Nucleus accumbens (tissue), 56 donors: Measurements from ENCODE around the gene EFCAB5.
"Not testable (repeated sequence)": the region's sequence is repeated elsewhere in the genome, so short reads cannot be mapped to it uniquely, and the experiment has no call there.

Source experiments
- DNase-seq, 56 donors: peaks; one replicate each; lab custom pipeline; 2025; lab: John Stamatoyannopoulos, UW

The EFCAB5 gene

DNA sequence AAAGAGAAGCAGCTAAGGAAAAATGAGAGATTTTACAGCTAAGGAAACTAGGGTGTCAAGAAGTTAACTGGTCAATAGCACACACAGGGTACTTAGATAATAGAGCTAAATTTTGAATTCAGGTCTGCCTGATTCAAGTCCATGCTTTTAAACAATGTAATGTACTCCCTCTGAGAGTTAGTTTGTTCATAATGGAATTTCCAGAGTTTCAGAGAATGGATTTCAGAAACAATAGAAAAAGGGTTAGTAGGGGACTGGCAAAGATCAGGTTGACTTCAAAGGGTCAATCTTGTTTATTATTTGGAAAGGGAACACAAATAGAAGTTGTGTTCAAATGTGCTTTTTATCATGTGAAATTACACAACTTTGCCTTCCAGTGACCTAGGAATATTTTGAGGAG lies 193.1 kb downstream of the EFCAB5 start:
- no peak for DNase-seq

DNA sequence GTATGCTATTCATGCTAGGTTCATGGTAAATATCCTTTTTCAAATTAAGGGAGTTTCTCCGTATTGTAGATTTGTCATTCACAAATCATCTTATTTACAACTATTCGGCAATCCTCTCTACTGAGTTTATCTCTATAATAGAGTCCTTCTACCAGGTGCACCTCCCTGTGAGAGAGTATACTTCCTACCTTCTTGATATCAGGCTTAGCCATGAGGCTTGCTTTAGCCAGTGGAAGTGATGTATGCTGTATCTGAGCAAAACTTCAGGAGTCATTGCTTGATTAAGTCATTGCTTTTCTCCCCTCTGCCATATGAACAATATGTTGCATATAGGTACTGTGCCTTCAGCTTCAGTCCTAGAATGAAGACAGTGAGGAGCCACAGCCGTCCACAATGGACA lies 195.7 kb downstream of the EFCAB5 start:
- DNase-seq: no peak

DNA sequence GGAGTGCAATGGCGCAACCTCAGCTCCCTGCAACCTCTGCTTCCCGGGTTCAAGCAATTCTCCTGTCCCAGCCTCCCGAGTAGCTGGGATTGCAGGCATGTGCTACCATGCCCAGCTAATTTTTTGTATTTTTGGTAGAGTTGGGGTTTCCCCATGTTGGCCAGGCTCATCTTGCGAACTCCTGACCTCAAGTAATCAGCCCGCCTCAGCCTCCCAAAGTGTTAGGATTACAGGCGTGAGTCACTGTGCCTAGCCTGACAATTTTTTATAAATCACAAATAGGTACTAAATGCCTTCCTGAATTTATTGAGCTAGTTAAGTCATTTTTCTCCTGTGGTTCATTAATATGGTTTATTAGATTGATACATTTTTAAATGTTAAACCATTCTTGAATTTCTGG lies 206.4 kb downstream of the EFCAB5 start:
- DNase-seq: not testable (repeated sequence)

DNA sequence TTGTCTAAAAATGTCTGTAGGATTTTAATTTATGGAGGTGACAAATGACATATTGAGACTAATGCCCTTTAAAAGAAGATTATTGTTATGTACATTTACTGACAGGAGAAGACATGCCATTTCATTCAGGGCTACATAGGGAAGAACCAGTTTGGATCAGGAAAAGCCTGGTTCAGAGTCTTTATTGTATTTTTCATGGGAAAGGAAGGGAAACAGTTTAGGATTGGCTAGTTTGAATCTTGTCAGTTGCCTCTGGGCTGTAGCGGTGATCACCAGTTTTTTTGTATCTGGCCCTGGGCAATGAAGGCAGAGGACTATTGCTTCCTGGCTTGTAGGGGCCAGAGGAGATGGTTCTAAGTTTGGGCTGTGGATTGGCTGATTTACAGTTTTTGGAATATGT lies 206.9 kb downstream of the EFCAB5 start:
- DNase-seq: no peak

DNA sequence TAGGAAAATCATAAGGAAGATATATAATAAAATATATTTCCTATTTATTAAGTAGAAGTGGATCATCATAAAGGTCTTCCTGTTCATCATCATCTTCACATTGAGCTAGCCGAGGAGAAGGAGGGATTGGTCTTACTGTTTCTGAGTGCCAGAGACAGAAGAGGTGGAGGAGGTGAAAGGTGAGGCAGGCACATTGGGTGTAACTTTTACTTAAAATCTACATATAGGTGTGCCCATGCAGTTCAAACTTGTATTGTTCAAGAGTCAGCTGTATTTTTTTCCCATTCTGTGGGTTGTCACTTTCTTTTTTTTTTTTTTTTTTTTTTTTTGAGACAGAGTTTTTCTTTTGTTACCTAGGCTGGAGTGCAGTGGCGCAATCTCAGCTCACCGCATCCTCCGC lies 210.0 kb downstream of the EFCAB5 start:
- DNase-seq: no peak

DNA sequence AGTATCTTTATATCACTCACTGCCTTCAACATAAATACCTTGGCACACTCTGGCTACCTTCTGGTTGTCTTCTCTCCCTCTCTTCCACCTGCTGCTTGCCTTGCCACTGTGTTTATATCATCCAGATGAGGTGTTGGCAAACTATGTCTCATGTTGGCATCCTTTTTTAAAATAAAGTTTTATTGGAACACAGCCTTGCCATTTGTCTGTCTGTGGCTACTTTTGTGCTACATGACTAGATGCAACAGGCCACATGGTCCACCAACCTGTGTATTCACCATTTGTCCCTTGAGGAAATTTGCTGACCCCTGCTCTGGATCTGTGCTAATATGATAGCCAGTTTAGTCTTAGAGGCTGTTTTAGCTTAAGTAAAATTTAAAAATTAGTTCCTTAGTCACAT lies 212.0 kb downstream of the EFCAB5 start:
- DNase-seq: no peak

DNA sequence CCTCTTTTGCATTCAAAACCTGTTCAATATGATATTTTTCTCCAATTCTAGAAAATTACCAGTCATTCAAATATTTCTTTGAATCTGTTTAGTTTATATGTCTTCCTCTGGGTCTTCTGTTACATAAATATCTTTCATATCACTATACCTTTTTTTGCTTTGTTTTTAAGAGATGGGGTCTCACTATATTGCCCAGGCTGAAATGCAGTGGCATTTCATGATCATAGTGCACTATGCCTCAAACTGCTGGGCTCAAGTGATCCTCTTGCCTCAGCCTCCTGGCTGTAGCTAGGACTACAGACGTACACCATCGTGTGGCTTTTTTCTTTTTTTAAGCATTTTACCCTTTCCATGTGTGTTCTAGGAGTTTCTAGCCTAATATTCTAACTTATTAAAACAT lies 214.0 kb downstream of the EFCAB5 start:
- no peak for DNase-seq
